SK-N-SH (cell line): ENCODE measurements around the gene CEP44. TPM values are rescaled to one million over a fixed set of nuclear protein-coding genes. Genes with fewer than 3 reads are reported as not detected.
A peak's percentile ranks its signal among the peaks of the same experiment; 100 is the strongest.

Experiments used
- CTCF ChIA-PET: fragments of 300-600, 350-600 bp; formaldehyde crosslinking; extraction: SDS; loops from one replicate; lab custom pipeline; 2021; lab: Yijun Ruan, JAX
- POLR2A ChIA-PET: fragments of 350-600 bp; sonication (Branson Sonifier 250); formaldehyde crosslinking; extraction: SDS; loops from one replicate; lab custom pipeline; 2020; ENCODE audit warnings: antibody characterized with exemption, inconsistent platforms; lab: Yijun Ruan, JAX
- DNase-seq: peaks from one replicate; pipeline ENCODE4 v3.0.0; 2012
- H2AFZ ChIP-seq: fragments of 200-600 bp; sonication (generic); 2 replicates; pipeline ENCODE4 v1.8.1; 2016; ENCODE audit warnings: antibody characterized with exemption, mild to moderate bottlenecking, low read depth
- H3F3A ChIP-seq: fragments of 200-600 bp; sonication (generic); replicated peaks from 2 replicates; pipeline ENCODE3; 2016; ENCODE audit warnings: antibody characterized with exemption, mild to moderate bottlenecking; ENCODE audit not compliant: insufficient read depth
- H3K27ac ChIP-seq, 2 experiments: fragments of 200-500 bp in 1 of 2; fragments of 200-600 bp in 1 of 2; sonication (Bioruptor generic) in 1 of 2; sonication (generic), shearing (Covaris generic) in 1 of 2; 2 replicates each; pipeline versions ENCODE4 v1.5.1 to v1.6.1; 2014 to 2016; ENCODE audit warnings: low read depth in 2 of 2, inconsistent platforms in 1 of 2, low read length in 1 of 2, mild to moderate bottlenecking in 1 of 2, mixed read lengths in 1 of 2
- H3K27me3 ChIP-seq: fragments of 200-600 bp; sonication (generic), shearing (Covaris generic); 2 replicates; pipeline ENCODE4 v1.6.1; 2016; ENCODE audit warnings: mixed run types; ENCODE audit not compliant: insufficient read depth
- H3K36me3 ChIP-seq, 2 experiments: fragments of 200-500 bp in 1 of 2; fragments of 200-600 bp in 1 of 2; sonication (Bioruptor generic) in 1 of 2; sonication (generic) in 1 of 2; replicated peaks in 1 of 2; 2 replicates each; pipeline versions ENCODE3 to v1.5.1; 2014 to 2016; ENCODE audit warnings: low read length in 1 of 2, mild to moderate bottlenecking in 1 of 2; ENCODE audit not compliant: insufficient read depth in 2 of 2, control insufficient read depth in 1 of 2
- H3K4me1 ChIP-seq, 2 experiments: fragments of 200-500 bp in 1 of 2; fragments of 200-600 bp in 1 of 2; sonication (Bioruptor generic) in 1 of 2; sonication (generic), shearing (Covaris generic) in 1 of 2; 2 replicates each; pipeline versions ENCODE4 v1.5.1 to v1.6.1; 2014 to 2016; ENCODE audit warnings: low read depth in 1 of 2, low read length in 1 of 2, mixed run types in 1 of 2; ENCODE audit not compliant: insufficient read depth in 2 of 2, control insufficient read depth in 1 of 2
- H3K4me2 ChIP-seq: fragments of 200-600 bp; sonication (generic), shearing (Covaris generic); 2 replicates; pipeline ENCODE4 v1.6.1; 2017; ENCODE audit warnings: mixed run types
- H3K4me3 ChIP-seq, 2 experiments: fragments of 200-500 bp in 1 of 2; fragments of 200-600 bp in 1 of 2; sonication (Bioruptor generic) in 1 of 2; sonication (generic), shearing (Covaris generic) in 1 of 2; 2 replicates each; pipeline versions ENCODE4 v1.5.1 to v1.8.1; 2014 to 2016; ENCODE audit warnings: low read depth in 2 of 2, inconsistent platforms in 1 of 2, low read length in 1 of 2, mild to moderate bottlenecking in 1 of 2, mixed read lengths in 1 of 2, moderate library complexity in 1 of 2
- H3K79me2 ChIP-seq: fragments of 200-600 bp; sonication (generic); 2 replicates; pipeline ENCODE4 v1.8.1; 2017; ENCODE audit warnings: mild to moderate bottlenecking; ENCODE audit not compliant: insufficient read depth
- H3K9ac ChIP-seq: fragments of 200-600 bp; sonication (generic); 2 replicates; pipeline ENCODE4 v1.6.1; 2017; ENCODE audit warnings: mixed run types
- H3K9me2 ChIP-seq: fragments of 200-600 bp; sonication (generic); 2 replicates; pipeline ENCODE4 v1.6.1; 2017; ENCODE audit warnings: mixed run types
- H3K9me3 ChIP-seq: fragments of 200-600 bp; sonication (generic); 2 replicates; pipeline ENCODE4 v1.6.1; 2017; ENCODE audit warnings: mixed run types, mild to moderate bottlenecking, moderate library complexity
- H4K20me1 ChIP-seq: fragments of 200-600 bp; sonication (generic); 2 replicates; pipeline ENCODE4 v1.6.1; 2017; ENCODE audit warnings: mild to moderate bottlenecking, mixed run types; ENCODE audit not compliant: insufficient read depth
- ELF1 ChIP-seq: IDR thresholded peaks from 2 replicates; pipeline ENCODE4 v1.4.0; 2012
- FOSL2 ChIP-seq: IDR thresholded peaks from 2 replicates; pipeline ENCODE4 v1.4.0; 2012; ENCODE audit warnings: low read depth, mild to moderate bottlenecking, moderate library complexity, borderline replicate concordance
- FOXM1 ChIP-seq: IDR thresholded peaks from 2 replicates; pipeline ENCODE4 v1.4.0; 2012; ENCODE audit warnings: low read depth, mild to moderate bottlenecking
- GABPA ChIP-seq: IDR thresholded peaks from 2 replicates; pipeline ENCODE4 v1.4.0; 2012; ENCODE audit warnings: low read depth, mild to moderate bottlenecking
- GATA2 ChIP-seq: sonication (generic); formaldehyde crosslinking; IDR thresholded peaks from 2 replicates; pipeline ENCODE4 v1.5.0; 2020; ENCODE audit warnings: mild to moderate bottlenecking, missing genetic modification reagents
- JUND ChIP-seq: IDR thresholded peaks from 2 replicates; pipeline ENCODE4 v1.4.0; 2012
- NRF1 ChIP-seq: IDR thresholded peaks from 2 replicates; pipeline ENCODE4 v1.6.1; 2012; ENCODE audit warnings: low read depth, mild to moderate bottlenecking, low read length
- POLR2AphosphoS5 ChIP-seq: IDR thresholded peaks from 2 replicates; pipeline ENCODE4 v1.6.1; 2012; ENCODE audit warnings: low read depth, low read length
- RAD21 ChIP-seq: IDR thresholded peaks from 2 replicates; pipeline ENCODE4 v1.6.1; 2012; ENCODE audit warnings: mild to moderate bottlenecking, low read length
- RCOR1 ChIP-seq: fragments of 150-350 bp; IDR thresholded peaks from 2 replicates; pipeline ENCODE4 v1.6.1; 2017; ENCODE audit warnings: antibody characterized with exemption, low read length
- RFX5 ChIP-seq: IDR thresholded peaks from 2 replicates; pipeline ENCODE4 v1.6.1; 2012; ENCODE audit warnings: mild to moderate bottlenecking, improper control_type of control experiment, low read length
- SIN3A ChIP-seq: IDR thresholded peaks from 2 replicates; pipeline ENCODE4 v1.6.1; 2012; ENCODE audit warnings: low read depth, mild to moderate bottlenecking, low read length, moderate library complexity, borderline replicate concordance
- TAF1 ChIP-seq: IDR thresholded peaks from 2 replicates; pipeline ENCODE4 v1.6.1; 2012; ENCODE audit warnings: low read depth, mild to moderate bottlenecking, low read length, moderate library complexity, borderline replicate concordance
- WGBS: methylation state at CpG from one replicate; pipeline ENCODE4 v1.1.6; 2017; ENCODE audit warnings: low lambda C conversion rate; 5-methylcytosine and 5-hydroxymethylcytosine counted together
- polyA plus RNA-seq, 3 experiments: library from polyadenylated mRNA; depleted of rRNA; stranded (reverse); fragments of >200 nt; gene quantifications; 2 replicates each; pipeline ENCODE4 v1.2.3, GENCODE V29; 2012
- TF ChIP-seq, protein P1 (sequence below): fragments of 150-350 bp; IDR thresholded peaks from 2 replicates; pipeline ENCODE4 v1.6.1; 2017; ENCODE audit warnings: antibody characterized with exemption, low read length, low read depth, borderline replicate concordance
- TF ChIP-seq, protein P2 (sequence below): IDR thresholded peaks from 2 replicates; pipeline ENCODE4 v1.4.0; 2012; ENCODE audit warnings: low read depth, borderline replicate concordance
- TF ChIP-seq, protein P3 (sequence below): fragments of 200-600 bp; sonication (generic); IDR thresholded peaks from 2 replicates; pipeline ENCODE4 v1.6.1; 2017; ENCODE audit warnings: antibody characterized with exemption, mild to moderate bottlenecking, moderate library complexity
- TF ChIP-seq, protein P4 (sequence below): IDR thresholded peaks from 2 replicates; pipeline ENCODE4; 2012
- TF ChIP-seq, protein P5 (sequence below): IDR thresholded peaks from 2 replicates; pipeline ENCODE4 v1.6.1; 2012; ENCODE audit warnings: mild to moderate bottlenecking, low read depth, low read length, moderate library complexity

Gene CEP44
- polyA plus RNA-seq, 1 of the 3 experiments (the other 2 are of a cell fraction), result 3.8 TPM

DNA sequence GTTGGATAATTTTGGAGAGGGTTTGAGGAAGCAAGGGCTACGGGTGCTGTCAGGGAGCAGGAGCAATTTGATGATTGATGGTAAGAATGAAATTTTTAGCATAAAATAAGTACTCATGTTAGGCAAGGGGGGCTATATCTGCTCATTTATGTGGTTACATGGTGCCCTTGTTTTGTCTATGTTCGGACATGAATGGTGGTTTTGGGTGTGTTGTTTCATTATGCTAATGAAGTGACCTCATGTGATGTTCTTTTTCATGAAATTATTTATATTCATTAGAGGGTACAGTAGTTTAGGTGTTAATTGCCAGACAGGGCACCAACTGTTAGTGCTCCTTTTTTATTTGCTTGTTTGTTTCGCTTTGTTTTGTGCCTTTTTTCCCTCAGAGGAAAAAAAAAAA lies 29.3 kb downstream of the CEP44 start (continued):
- TF ChIP-seq TAF1, result no peak
- TF ChIP-seq POLR2AphosphoS5, result no peak
- TF ChIP-seq RFX5, result no peak
- TF ChIP-seq JUND, result no peak
- no peak for TF ChIP-seq GABPA
- TF ChIP-seq, protein P1, sequence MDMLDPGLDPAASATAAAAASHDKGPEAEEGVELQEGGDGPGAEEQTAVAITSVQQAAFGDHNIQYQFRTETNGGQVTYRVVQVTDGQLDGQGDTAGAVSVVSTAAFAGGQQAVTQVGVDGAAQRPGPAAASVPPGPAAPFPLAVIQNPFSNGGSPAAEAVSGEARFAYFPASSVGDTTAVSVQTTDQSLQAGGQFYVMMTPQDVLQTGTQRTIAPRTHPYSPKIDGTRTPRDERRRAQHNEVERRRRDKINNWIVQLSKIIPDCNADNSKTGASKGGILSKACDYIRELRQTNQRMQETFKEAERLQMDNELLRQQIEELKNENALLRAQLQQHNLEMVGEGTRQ, result no peak
- TF ChIP-seq FOSL2, result no peak

DNA sequence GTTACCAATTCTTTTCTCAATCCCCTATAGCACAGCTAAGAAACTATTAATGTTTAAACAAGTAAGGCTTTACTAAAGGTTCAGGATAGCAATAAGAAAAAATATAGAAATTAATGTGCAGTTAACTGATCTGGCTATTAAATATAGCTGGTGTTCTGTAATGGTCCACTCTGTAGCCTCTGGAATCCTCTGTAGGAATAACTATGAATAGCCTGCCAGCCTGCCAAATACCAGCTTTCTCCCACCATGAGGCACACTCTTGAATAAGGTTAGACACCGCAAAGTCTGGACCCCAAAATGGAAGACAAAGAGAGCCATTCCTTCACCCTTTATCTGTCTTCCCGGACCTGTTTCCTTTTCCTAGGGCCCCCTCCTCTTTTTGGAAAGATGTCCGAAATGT lies 30.6 kb downstream of the CEP44 start:
- ChIA-PET CTCF (interaction anchor here (0.7 kb wide), 1 partner anchor 92 kb away, joined by 3 read pairs; no protein-coding TSS in a partner anchor), POLR2A (interaction anchor here (0.6 kb wide), 1 partner anchor 108 kb away, joined by 3 read pairs; no protein-coding TSS in a partner anchor)
- Histone ChIP-seq H3K9me2 (no peaks in the 10 kb centered on the region), H3K36me3 (peaks cover 42 to 62% of the 10 kb centered on the region in 2 experiments), H3K27me3 (no peaks in the 10 kb centered on the region), H3K9me3 (no peaks in the 10 kb centered on the region), H3K79me2 (no peaks in the 10 kb centered on the region), H3K27ac (peak overlapping the region in 1 of 2 experiments; percentile 43; a peak in 1 of 4 replicates), H4K20me1 (no peaks in the 10 kb centered on the region), H3K4me2 (no peak overlapping the region), H3K4me3 (no peak overlapping the region), H3K9ac (no peak overlapping the region), H3K4me1 (peaks cover 8 to 10% of the 10 kb centered on the region in 2 experiments; a peak in 3 of 4 replicates), H2AFZ (no peak overlapping the region), H3F3A (peaks cover 9% of the 10 kb centered on the region)
- no peak for DNase-seq
- 95% methylated on average over 3 of the region's 3 CpGs for WGBS
- TF ChIP-seq TAF1, result no peak
- TF ChIP-seq RAD21, result no peak
- TF ChIP-seq GATA2 (CRISPR knock-in tag), result no peak
- no peak for TF ChIP-seq NRF1
- TF ChIP-seq SIN3A, result no peak
- no peak for TF ChIP-seq POLR2AphosphoS5
- TF ChIP-seq, protein P2, sequence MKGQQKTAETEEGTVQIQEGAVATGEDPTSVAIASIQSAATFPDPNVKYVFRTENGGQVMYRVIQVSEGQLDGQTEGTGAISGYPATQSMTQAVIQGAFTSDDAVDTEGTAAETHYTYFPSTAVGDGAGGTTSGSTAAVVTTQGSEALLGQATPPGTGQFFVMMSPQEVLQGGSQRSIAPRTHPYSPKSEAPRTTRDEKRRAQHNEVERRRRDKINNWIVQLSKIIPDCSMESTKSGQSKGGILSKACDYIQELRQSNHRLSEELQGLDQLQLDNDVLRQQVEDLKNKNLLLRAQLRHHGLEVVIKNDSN, result no peak
- no peak for TF ChIP-seq FOXM1
- TF ChIP-seq, protein P3, sequence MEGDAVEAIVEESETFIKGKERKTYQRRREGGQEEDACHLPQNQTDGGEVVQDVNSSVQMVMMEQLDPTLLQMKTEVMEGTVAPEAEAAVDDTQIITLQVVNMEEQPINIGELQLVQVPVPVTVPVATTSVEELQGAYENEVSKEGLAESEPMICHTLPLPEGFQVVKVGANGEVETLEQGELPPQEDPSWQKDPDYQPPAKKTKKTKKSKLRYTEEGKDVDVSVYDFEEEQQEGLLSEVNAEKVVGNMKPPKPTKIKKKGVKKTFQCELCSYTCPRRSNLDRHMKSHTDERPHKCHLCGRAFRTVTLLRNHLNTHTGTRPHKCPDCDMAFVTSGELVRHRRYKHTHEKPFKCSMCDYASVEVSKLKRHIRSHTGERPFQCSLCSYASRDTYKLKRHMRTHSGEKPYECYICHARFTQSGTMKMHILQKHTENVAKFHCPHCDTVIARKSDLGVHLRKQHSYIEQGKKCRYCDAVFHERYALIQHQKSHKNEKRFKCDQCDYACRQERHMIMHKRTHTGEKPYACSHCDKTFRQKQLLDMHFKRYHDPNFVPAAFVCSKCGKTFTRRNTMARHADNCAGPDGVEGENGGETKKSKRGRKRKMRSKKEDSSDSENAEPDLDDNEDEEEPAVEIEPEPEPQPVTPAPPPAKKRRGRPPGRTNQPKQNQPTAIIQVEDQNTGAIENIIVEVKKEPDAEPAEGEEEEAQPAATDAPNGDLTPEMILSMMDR, result no peak
- TF ChIP-seq, protein P4, sequence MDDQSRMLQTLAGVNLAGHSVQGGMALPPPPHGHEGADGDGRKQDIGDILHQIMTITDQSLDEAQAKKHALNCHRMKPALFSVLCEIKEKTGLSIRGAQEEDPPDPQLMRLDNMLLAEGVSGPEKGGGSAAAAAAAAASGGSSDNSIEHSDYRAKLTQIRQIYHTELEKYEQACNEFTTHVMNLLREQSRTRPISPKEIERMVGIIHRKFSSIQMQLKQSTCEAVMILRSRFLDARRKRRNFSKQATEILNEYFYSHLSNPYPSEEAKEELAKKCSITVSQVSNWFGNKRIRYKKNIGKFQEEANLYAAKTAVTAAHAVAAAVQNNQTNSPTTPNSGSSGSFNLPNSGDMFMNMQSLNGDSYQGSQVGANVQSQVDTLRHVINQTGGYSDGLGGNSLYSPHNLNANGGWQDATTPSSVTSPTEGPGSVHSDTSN, result no peak
- TF ChIP-seq, protein P5, sequence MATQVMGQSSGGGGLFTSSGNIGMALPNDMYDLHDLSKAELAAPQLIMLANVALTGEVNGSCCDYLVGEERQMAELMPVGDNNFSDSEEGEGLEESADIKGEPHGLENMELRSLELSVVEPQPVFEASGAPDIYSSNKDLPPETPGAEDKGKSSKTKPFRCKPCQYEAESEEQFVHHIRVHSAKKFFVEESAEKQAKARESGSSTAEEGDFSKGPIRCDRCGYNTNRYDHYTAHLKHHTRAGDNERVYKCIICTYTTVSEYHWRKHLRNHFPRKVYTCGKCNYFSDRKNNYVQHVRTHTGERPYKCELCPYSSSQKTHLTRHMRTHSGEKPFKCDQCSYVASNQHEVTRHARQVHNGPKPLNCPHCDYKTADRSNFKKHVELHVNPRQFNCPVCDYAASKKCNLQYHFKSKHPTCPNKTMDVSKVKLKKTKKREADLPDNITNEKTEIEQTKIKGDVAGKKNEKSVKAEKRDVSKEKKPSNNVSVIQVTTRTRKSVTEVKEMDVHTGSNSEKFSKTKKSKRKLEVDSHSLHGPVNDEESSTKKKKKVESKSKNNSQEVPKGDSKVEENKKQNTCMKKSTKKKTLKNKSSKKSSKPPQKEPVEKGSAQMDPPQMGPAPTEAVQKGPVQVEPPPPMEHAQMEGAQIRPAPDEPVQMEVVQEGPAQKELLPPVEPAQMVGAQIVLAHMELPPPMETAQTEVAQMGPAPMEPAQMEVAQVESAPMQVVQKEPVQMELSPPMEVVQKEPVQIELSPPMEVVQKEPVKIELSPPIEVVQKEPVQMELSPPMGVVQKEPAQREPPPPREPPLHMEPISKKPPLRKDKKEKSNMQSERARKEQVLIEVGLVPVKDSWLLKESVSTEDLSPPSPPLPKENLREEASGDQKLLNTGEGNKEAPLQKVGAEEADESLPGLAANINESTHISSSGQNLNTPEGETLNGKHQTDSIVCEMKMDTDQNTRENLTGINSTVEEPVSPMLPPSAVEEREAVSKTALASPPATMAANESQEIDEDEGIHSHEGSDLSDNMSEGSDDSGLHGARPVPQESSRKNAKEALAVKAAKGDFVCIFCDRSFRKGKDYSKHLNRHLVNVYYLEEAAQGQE, result no peak
- TF ChIP-seq ELF1, result no peak
- no peak for TF ChIP-seq RFX5
- TF ChIP-seq, protein P1, result no peak
- no peak for TF ChIP-seq JUND
- no peak for TF ChIP-seq RCOR1
- TF ChIP-seq, all 33 proteins: peak for 0
